HepG2 (cell line): Measurements from ENCODE around the gene IQCK. TPM values are rescaled to one million over a fixed set of nuclear protein-coding genes. Genes with fewer than 3 reads are reported as not detected.

ENCODE experiments used
- ATAC-seq: fragments of 200-7000 bp; cut with Tn5 transposase; 3 replicates; pipeline ENCODE4 v1.9.1; 2020; ENCODE audit warnings: mild to moderate bottlenecking, moderate library complexity
- BruUV-seq: library from RNA; stranded (reverse); fragments of 400-500 nt; replicated peaks from 2 replicates; lab custom pipeline; 2021; lab: Mats Ljungman, UMichigan
- CTCF ChIA-PET: fragments of 300-600 bp; formaldehyde crosslinking; extraction: SDS; loops from one replicate; lab custom pipeline; 2021; ENCODE audit warnings: low total read pairs, inconsistent platforms, low intra/inter-chr PET ratio; lab: Yijun Ruan, JAX
- POLR2A ChIA-PET: fragments of 350-600 bp; sonication (Branson Sonifier 250); formaldehyde crosslinking; loops from one replicate; lab custom pipeline; 2020; ENCODE audit warnings: antibody characterized with exemption, inconsistent platforms; lab: Yijun Ruan, JAX
- DNase-seq: peaks from one replicate; pipeline ENCODE4 v3.0.0-alpha.2; 2015; ENCODE audit warnings: low spot score
- FAIRE-seq: peaks from 3 replicates; lab custom pipeline; 2011; peaks lifted over from hg19 to GRCh38; lab: Jason Lieb, UNC
- H2AFZ ChIP-seq: one replicate; pipeline ENCODE4 v1.6.1; 2011; ENCODE audit warnings: low read length, inconsistent platforms
- H3K27ac ChIP-seq: fragments of 300-600 bp; 3 replicates; pipeline ENCODE4 v1.8.0; 2011; ENCODE audit warnings: mixed run types, mild to moderate bottlenecking, mixed read lengths, low read length, inconsistent platforms; ENCODE audit not compliant: insufficient read depth; ENCODE audit errors: extremely low read length
- H3K27me3 ChIP-seq, 2 experiments: fragments of 200-600 bp in 1 of 2; 2 replicates in 1 of 2; 3 replicates in 1 of 2; pipeline versions ENCODE4 v1.6.0 to v1.8.0; 2011; ENCODE audit warnings: low read length in 2 of 2, mild to moderate bottlenecking in 2 of 2, moderate library complexity in 2 of 2, inconsistent platforms in 1 of 2; ENCODE audit not compliant: insufficient read depth in 2 of 2, control insufficient read depth in 1 of 2
- H3K36me3 ChIP-seq, 2 experiments: fragments of 200-600 bp in 1 of 2; replicated peaks in 1 of 2; 2 replicates in 1 of 2; 3 replicates in 1 of 2; pipeline versions ENCODE4 v1.5.1 to v1.8.0; 2011; ENCODE audit warnings: low read length in 2 of 2, inconsistent platforms in 1 of 2; ENCODE audit not compliant: insufficient read depth in 2 of 2, control insufficient read depth in 1 of 2
- H3K4me1 ChIP-seq: 2 replicates; pipeline ENCODE4 v1.5.1; 2012; ENCODE audit warnings: low read length, inconsistent platforms; ENCODE audit not compliant: insufficient read depth
- H3K4me2 ChIP-seq: 2 replicates; pipeline ENCODE4 v1.6.0; 2011; ENCODE audit warnings: low read depth, low read length, inconsistent platforms
- H3K4me3 ChIP-seq, 3 experiments: fragments of 200-600 bp in 1 of 3; sonication (generic), shearing (Covaris generic) in 1 of 3; replicated peaks in 1 of 3; 2 replicates each; pipeline ENCODE4 v1.5.1; 2011 to 2016; ENCODE audit warnings: low read length in 3 of 3, inconsistent platforms in 2 of 3, low read depth in 2 of 3, mild to moderate bottlenecking in 2 of 3, control low read depth in 1 of 3, mixed read lengths in 1 of 3; ENCODE audit not compliant: insufficient read depth in 1 of 3
- H3K79me2 ChIP-seq: one replicate; pipeline ENCODE4 v1.6.1; 2011; ENCODE audit warnings: low read length, inconsistent platforms; ENCODE audit not compliant: insufficient read depth
- H3K9ac ChIP-seq: 2 replicates; pipeline ENCODE4 v1.6.0; 2011; ENCODE audit warnings: mild to moderate bottlenecking, low read depth, low read length, inconsistent platforms; ENCODE audit not compliant: insufficient read depth
- H3K9me3 ChIP-seq: 2 replicates; pipeline ENCODE4 v1.5.1; 2012; ENCODE audit warnings: mild to moderate bottlenecking, low read length
- H4K20me1 ChIP-seq: 2 replicates; pipeline ENCODE4 v1.6.0; 2011; ENCODE audit warnings: inconsistent platforms, mild to moderate bottlenecking, low read length, moderate library complexity; ENCODE audit not compliant: insufficient read depth
- PBX3 ChIP-seq: sonication (generic); formaldehyde crosslinking; IDR thresholded peaks from 2 replicates; pipeline ENCODE4 v1.8.1; 2023; ENCODE audit warnings: missing genetic modification reagents, inconsistent platforms, borderline replicate concordance
- POLR2AphosphoS5 ChIP-seq: IDR thresholded peaks from 2 replicates; pipeline ENCODE4 v1.6.1; 2012; ENCODE audit warnings: low read depth, low read length
- WGBS: methylation state at CpG from one replicate; pipeline ENCODE4 v1.1.6; 2017; ENCODE audit warnings: low lambda C conversion rate; 5-methylcytosine and 5-hydroxymethylcytosine counted together
- in situ Hi-C: cut with HindIII; loops from 2 replicates; pipeline ENCODE4 v1.10.0; 2017; ENCODE audit warnings: low pct_unique_long_range_greater_than_20kb; ENCODE audit not compliant: extremely low pct_ligation_motif_present
- intact Hi-C: fragments of 100-400 bp; cut with micrococcal nuclease; formaldehyde crosslinking; loops from one replicate; pipeline ENCODE4 v1.10.0; 2022; ENCODE audit not compliant: unreplicated experiment
- polyA plus RNA-seq, 8 experiments: library from polyadenylated mRNA; depleted of rRNA in 3 of 8; stranded (reverse) in 7 of 8; unstranded in 1 of 8; fragments of >200 nt; fragmentation: Illumina TruSeq in 4 of 8; extraction: Trizol in 4 of 8; gene quantifications; 2 replicates each; pipeline versions ENCODE4 v1.2.1 to v1.2.3, GENCODE V29; 2011 to 2016; ENCODE audit warnings: low read depth in 4 of 8, missing spikeins in 1 of 8, mixed read lengths in 1 of 8; ENCODE audit not compliant: insufficient read depth in 1 of 8
- total RNA-seq, 5 experiments: library from RNA; depleted of rRNA; stranded (reverse); fragments of >200 nt; fragmentation: Illumina TruSeq; extraction: Trizol; gene quantifications; 2 replicates each; pipeline ENCODE4 v1.2.3, GENCODE V29; 2016; ENCODE audit warnings: low read depth in 1 of 5

IQCK gene
- total and polyA plus RNA-seq, 2 of the 13 experiments (the other 11 are each of a cell fraction or from before 2014, with no cell fraction given): 5.1 to 7.3 TPM

GRCh38 chr16:19703172-19703889, 14.7 kb upstream of the IQCK start:
- in situ Hi-C loops: no loop called here
- WGBS: 96% methylated on average over 6 of the region's 6 CpGs

More at GRCh38 chr16:19703172-19703889, 14.7 kb upstream of the IQCK start:
- CTCF ChIA-PET: no interaction called here
- no peaks in the 10 kb centered on the region for H3K9me3 ChIP-seq
- peak; percentile 12; the same call in 1 of the 2 replicates for TF ChIP-seq POLR2AphosphoS5
- no peak for TF ChIP-seq PBX3 (CRISPR knock-in tag)
- TSS peak; percentile 12 for BruUV-seq
- POLR2A ChIA-PET: interaction anchor here (1.2 kb wide), 1 partner anchor 9 kb away, joined by 3 read pairs; no protein-coding TSS in a partner anchor
- no peak overlapping the region for H3K4me3 ChIP-seq
- H4K20me1 ChIP-seq: peaks cover 4% of the 10 kb centered on the region; the same call in 1 of the 2 replicates
- peaks cover 32 to 49% of the 10 kb centered on the region in 2 experiments for H3K36me3 ChIP-seq
- no peak for ATAC-seq
- DNase-seq: no peak
- no peak overlapping the region for H3K27ac ChIP-seq
- H2AFZ ChIP-seq: no peak overlapping the region
- H3K4me1 ChIP-seq: peaks cover 20% of the 10 kb centered on the region
- no peaks in the 10 kb centered on the region for H3K27me3 ChIP-seq
- H3K9ac ChIP-seq: no peak overlapping the region
- FAIRE-seq: no peak
- H3K4me2 ChIP-seq: no peak overlapping the region
- no peaks in the 10 kb centered on the region for H3K79me2 ChIP-seq
- intact Hi-C loops: loop anchor here (5.0 kb wide), 1 partner anchor 179 kb away; the partner anchor contains the start of gene GPRC5B
